Neural cell (in vitro differentiated cells): Measurements from ENCODE around the gene CLDN20. TPM values are rescaled to one million over a fixed set of nuclear protein-coding genes. Genes with fewer than 3 reads are reported as not detected.

Experiments used
- H2AFZ ChIP-seq: fragments of 200-600, 300-800 bp; sonication (generic), shearing (Covaris generic); 2 replicates; pipeline ENCODE4 v1.6.0; 2014; ENCODE audit warnings: low read depth, mild to moderate bottlenecking, antibody characterized with exemption, low read length, moderate library complexity
- H3F3A ChIP-seq: fragments of 200-600 bp; shearing (Covaris generic); 2 replicates; pipeline ENCODE4 v1.6.1; 2016; ENCODE audit warnings: mild to moderate bottlenecking, moderate library complexity, mixed read lengths, antibody characterized with exemption, low read length; ENCODE audit not compliant: insufficient read depth, poor library complexity, severe bottlenecking
- H3K27ac ChIP-seq: fragments of 200-600, 300-800 bp; sonication (generic), shearing (Covaris generic); 2 replicates; pipeline ENCODE4 v1.5.1; 2014; ENCODE audit warnings: mild to moderate bottlenecking, low read length, moderate library complexity
- H3K27me3 ChIP-seq: fragments of 300-800, 200-600 bp; sonication (generic), shearing (Covaris generic); 2 replicates; pipeline ENCODE4 v1.6.0; 2014; ENCODE audit warnings: mild to moderate bottlenecking, low read depth, low read length, moderate library complexity; ENCODE audit not compliant: insufficient read depth
- H3K36me3 ChIP-seq: fragments of 300-800, 200-600 bp; sonication (generic), shearing (Covaris generic); 2 replicates; pipeline ENCODE4 v1.5.1; 2014; ENCODE audit warnings: mild to moderate bottlenecking, antibody characterized with exemption, low read length, moderate library complexity; ENCODE audit not compliant: insufficient read depth
- H3K4me2 ChIP-seq: fragments of 300-800, 200-600 bp; sonication (generic), shearing (Covaris generic); 2 replicates; pipeline ENCODE4 v1.6.0; 2014; ENCODE audit warnings: mild to moderate bottlenecking, low read length
- H3K4me3 ChIP-seq: fragments of 300-800, 200-600 bp; sonication (generic), shearing (Covaris generic); 2 replicates; pipeline ENCODE4 v1.5.1; 2014; ENCODE audit warnings: mild to moderate bottlenecking, low read length, moderate library complexity
- H3K79me2 ChIP-seq: fragments of 200-600 bp; shearing (Covaris generic); replicated peaks from 2 replicates; pipeline ENCODE4 v1.6.0; 2014; ENCODE audit warnings: mild to moderate bottlenecking, low read length, moderate library complexity; ENCODE audit not compliant: insufficient read depth
- H3K9ac ChIP-seq: fragments of 300-800, 200-600 bp; sonication (generic), shearing (Covaris generic); 2 replicates; pipeline ENCODE4 v1.6.1; 2016; ENCODE audit warnings: mild to moderate bottlenecking, low read length, mixed read lengths
- H3K9me2 ChIP-seq: fragments of 200-600 bp; shearing (Covaris generic); 2 replicates; pipeline ENCODE4 v1.6.1; 2016; ENCODE audit warnings: mild to moderate bottlenecking, low read length, mixed read lengths; ENCODE audit not compliant: insufficient read depth
- H3K9me3 ChIP-seq: fragments of 200-600, 300-800 bp; sonication (generic), shearing (Covaris generic); 2 replicates; pipeline ENCODE4 v1.6.1; 2016; ENCODE audit warnings: mild to moderate bottlenecking, mixed run types, low read length, moderate library complexity, mixed read lengths
- H4K20me1 ChIP-seq: fragments of 200-600 bp; shearing (Covaris generic); 2 replicates; pipeline ENCODE4 v1.6.1; 2016; ENCODE audit warnings: mild to moderate bottlenecking, mixed run types; ENCODE audit not compliant: insufficient read depth
- CTCF ChIP-seq: fragments of 450-650 bp; IDR thresholded peaks from 2 replicates; pipeline ENCODE4 v1.5.1; 2014; ENCODE audit warnings: antibody characterized with exemption, mild to moderate bottlenecking, moderate library complexity; ENCODE audit not compliant: poor library complexity, severe bottlenecking
- EP300 ChIP-seq: fragments of 450-650 bp; conservative IDR thresholded peaks from 2 replicates; pipeline ENCODE4 v1.6.1; 2014; ENCODE audit warnings: antibody characterized with exemption, mild to moderate bottlenecking, moderate library complexity; ENCODE audit not compliant: poor library complexity, severe bottlenecking
- EZH2 ChIP-seq: fragments of 200-600, 300-800 bp; shearing (Covaris generic), sonication (generic); IDR thresholded peaks from 2 replicates; pipeline ENCODE4 v1.6.1; 2014; ENCODE audit warnings: antibody characterized with exemption, low read length, borderline replicate concordance, mild to moderate bottlenecking; ENCODE audit not compliant: insufficient read depth, poor library complexity, severe bottlenecking
- MXI1 ChIP-seq: fragments of 450-650 bp; conservative IDR thresholded peaks from 2 replicates; pipeline ENCODE4 v1.6.1; 2014; ENCODE audit warnings: antibody characterized with exemption, mild to moderate bottlenecking; ENCODE audit not compliant: poor library complexity, severe bottlenecking
- POLR2AphosphoS5 ChIP-seq: IDR thresholded peaks from 2 replicates; pipeline ENCODE4 v1.6.1; 2012
- RAD21 ChIP-seq: fragments of 450-650 bp; conservative IDR thresholded peaks from 2 replicates; pipeline ENCODE4 v1.6.1; 2014; ENCODE audit warnings: antibody characterized with exemption, mild to moderate bottlenecking, moderate library complexity
- REST ChIP-seq: IDR thresholded peaks from 2 replicates; pipeline ENCODE4 v1.6.1; 2012; ENCODE audit warnings: borderline replicate concordance
- SMC3 ChIP-seq: fragments of 450-650 bp; conservative IDR thresholded peaks from 2 replicates; pipeline ENCODE4 v1.6.1; 2014; ENCODE audit warnings: antibody characterized with exemption, mild to moderate bottlenecking, moderate library complexity; ENCODE audit not compliant: poor library complexity
- TAF1 ChIP-seq: IDR thresholded peaks from 2 replicates; pipeline ENCODE4 v1.6.1; 2012; ENCODE audit warnings: low read depth
- polyA plus RNA-seq: library from polyadenylated mRNA; depleted of rRNA; stranded (reverse); fragments of >200 nt; gene quantifications from 2 replicates; pipeline ENCODE4 v1.2.3, GENCODE V29; 2014

Gene CLDN20
- polyA plus RNA-seq, 1 donor from 2014 or later = not detected

GRCh38 chr6:155248008-155249001 is 15.5 kb upstream of the CLDN20 start:
- Histone ChIP-seq H2AFZ (no peak overlapping the region), H3K27ac (no peak overlapping the region), H3K79me2 (no peaks in the 10 kb centered on the region), H3K27me3 (no peaks in the 10 kb centered on the region), H3K36me3 (peaks cover 8% of the 10 kb centered on the region), H3K4me2 (no peak overlapping the region), H3K4me3 (no peak overlapping the region), H3K9me2 (no peaks in the 10 kb centered on the region), H3F3A (no peaks in the 10 kb centered on the region), H3K9me3 (no peaks in the 10 kb centered on the region), H3K9ac (no peak overlapping the region), H4K20me1 (no peaks in the 10 kb centered on the region)
- TF ChIP-seq CTCF (peak; percentile 80), SMC3 (peak; percentile 92), REST (no peak), RAD21 (peak; percentile 84), EZH2 (no peak), EP300 (no peak), MXI1 (no peak), POLR2AphosphoS5 (no peak), TAF1 (no peak)

GRCh38 chr6:155250701-155251381 is 13.0 kb upstream of the CLDN20 start:
- no peak overlapping the region for H3K4me3 ChIP-seq
- no peak overlapping the region for H2AFZ ChIP-seq
- no peaks in the 10 kb centered on the region for H3K79me2 ChIP-seq
- TF ChIP-seq REST (no peak), CTCF (no peak), EZH2 (no peak), TAF1 (no peak), POLR2AphosphoS5 (no peak), RAD21 (no peak), EP300 (no peak), MXI1 (no peak), SMC3 (no peak)
- H3K9me2 ChIP-seq = no peaks in the 10 kb centered on the region
- H3K36me3 ChIP-seq = peaks cover 4% of the 10 kb centered on the region
- H3F3A ChIP-seq = no peaks in the 10 kb centered on the region
- H3K9me3 ChIP-seq = no peaks in the 10 kb centered on the region
- H3K27me3 ChIP-seq = no peaks in the 10 kb centered on the region
- H3K27ac ChIP-seq = no peak overlapping the region
- H3K4me2 ChIP-seq = no peak overlapping the region
- no peaks in the 10 kb centered on the region for H4K20me1 ChIP-seq
- no peak overlapping the region for H3K9ac ChIP-seq
